ENCODE measurements around the gene KCNJ9.
A peak's percentile ranks its signal among the peaks of the same experiment; 100 is the strongest.
"Not testable (repeated sequence)": the region's sequence is repeated elsewhere in the genome, so short reads cannot be mapped to it uniquely, and the experiment has no call there.

KCNJ9 gene

DNA sequence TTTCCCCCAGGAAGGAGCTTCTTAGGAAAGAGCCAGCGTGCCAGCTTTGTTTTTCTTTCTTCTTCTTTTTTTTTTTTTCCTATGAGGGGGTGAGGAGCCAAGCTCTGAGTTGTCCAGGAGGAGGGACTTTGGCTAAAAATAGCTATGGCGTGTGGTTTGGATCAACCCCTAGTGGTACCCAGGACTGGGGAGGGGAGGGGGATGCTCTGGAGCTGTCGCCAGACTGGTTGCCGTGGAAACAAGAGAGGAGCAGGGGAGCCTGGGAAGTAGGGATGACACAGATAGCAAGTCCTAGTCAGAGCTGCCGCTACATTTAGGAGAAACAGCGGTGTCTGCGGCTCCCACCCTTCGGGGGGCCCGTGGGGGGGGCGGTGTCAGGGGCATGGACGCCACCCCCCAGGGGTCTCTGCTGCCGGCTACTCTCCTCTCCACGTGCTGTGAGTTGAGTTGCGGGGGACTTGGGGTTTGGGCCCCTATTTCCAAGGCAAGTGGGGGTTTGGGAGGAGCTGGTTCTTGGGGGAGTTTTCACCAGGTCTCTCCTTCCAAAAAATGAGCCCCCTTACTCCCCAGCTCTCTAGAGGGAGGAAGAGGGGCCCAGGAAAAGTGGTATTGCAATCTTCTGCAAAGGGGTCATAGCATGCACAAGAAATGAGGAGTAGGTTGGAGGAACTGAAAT lies at the start of gene KCNJ9:
Gene KCNJ9, plus strand, starts transcription at position 278 of the 676 bp plus-strand sequence. CDS start 2,493 bp downstream, outside the sequence.
- peaks cover 22% of the 10 kb centered on the region for H3K27me3 ChIP-seq (ENCODE audit: insufficient read depth, low read length)
- H3K4me3 ChIP-seq (ENCODE audit: low read length) = no peak within 1 kb of the TSS
- H2AFZ ChIP-seq (ENCODE audit: low read depth, low read length) = no peak within 1 kb of the TSS
- no peaks in the 10 kb centered on the region for H3K36me3 ChIP-seq (ENCODE audit: insufficient read depth, low read length)
- H3K4me1 ChIP-seq (ENCODE audit: insufficient read depth, low read length) = peaks cover 16% of the 10 kb centered on the region
- H3K9me3 ChIP-seq (ENCODE audit: low read length) = no peaks in the 10 kb centered on the region

DNA sequence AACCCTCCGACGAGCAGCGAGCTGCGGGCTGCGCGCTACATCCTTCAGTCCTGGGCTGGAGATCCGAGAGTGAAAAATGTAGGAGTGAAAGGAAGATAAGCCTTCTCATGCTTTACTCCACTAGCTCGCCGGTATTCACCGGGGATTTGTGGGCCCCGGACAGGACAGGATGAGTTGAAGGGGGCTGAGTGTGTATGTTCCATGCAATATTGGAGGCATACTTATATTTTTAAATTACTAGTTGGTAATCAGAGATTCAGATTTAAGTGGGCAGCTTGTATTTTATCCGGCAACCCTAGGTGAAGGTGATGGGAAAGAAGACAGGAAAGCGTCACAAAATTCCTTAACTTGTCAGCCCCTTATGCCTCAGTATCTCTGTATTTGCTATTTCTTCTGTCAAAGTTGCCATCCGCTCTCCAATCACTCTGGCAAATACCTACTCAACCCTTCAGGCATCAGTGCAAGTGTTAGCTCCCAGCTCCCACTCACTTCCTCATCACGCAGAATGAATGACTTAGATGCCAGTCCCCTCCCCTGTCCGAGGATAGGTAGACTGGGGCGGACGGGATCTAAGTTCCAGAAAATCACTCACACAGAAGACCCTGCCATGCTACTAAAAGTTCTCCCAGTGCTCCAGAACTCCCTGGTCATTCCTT lies 49.0 kb upstream of the KCNJ9 start:
- Histone ChIP-seq H2AFZ (ENCODE audit: low read depth, low read length) (peak overlapping the region; percentile 71), H3K4me1 (ENCODE audit: insufficient read depth, low read length) (peaks cover 21% of the 10 kb centered on the region), H3K27me3 (ENCODE audit: insufficient read depth, low read length) (no peaks in the 10 kb centered on the region), H3K36me3 (ENCODE audit: insufficient read depth, low read length) (peaks cover 4% of the 10 kb centered on the region), H3K9me3 (ENCODE audit: low read length) (no peaks in the 10 kb centered on the region), H3K4me3 (ENCODE audit: low read length) (peak overlapping the region; percentile 71)

DNA sequence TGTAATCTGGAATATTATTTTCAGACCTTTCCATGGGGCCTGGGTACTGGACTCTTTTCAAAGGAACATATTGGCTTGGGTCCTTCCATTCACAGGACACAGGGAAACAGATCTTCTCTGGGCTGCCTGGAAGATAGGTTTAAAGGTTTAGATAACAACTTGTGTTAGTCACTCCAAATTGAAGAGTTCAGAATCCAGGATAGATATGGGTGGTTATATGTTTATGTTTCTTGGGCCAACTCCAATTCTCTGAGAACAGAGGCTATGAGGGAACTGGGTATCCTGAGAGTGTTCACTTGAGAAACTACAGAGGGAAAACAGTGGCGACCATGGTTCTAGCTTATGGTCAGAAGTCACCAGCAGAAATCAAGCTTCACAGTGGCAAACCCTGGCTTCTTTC lies 40.9 kb upstream of the KCNJ9 start:
- Histone ChIP-seq H3K4me3 (ENCODE audit: low read length) (no peak overlapping the region), H3K9me3 (ENCODE audit: low read length) (no peaks in the 10 kb centered on the region), H2AFZ (ENCODE audit: low read depth, low read length) (no peak overlapping the region), H3K36me3 (ENCODE audit: insufficient read depth, low read length) (no peaks in the 10 kb centered on the region), H3K4me1 (ENCODE audit: insufficient read depth, low read length) (no peaks in the 10 kb centered on the region), H3K27me3 (ENCODE audit: insufficient read depth, low read length) (peaks cover 5% of the 10 kb centered on the region)

DNA sequence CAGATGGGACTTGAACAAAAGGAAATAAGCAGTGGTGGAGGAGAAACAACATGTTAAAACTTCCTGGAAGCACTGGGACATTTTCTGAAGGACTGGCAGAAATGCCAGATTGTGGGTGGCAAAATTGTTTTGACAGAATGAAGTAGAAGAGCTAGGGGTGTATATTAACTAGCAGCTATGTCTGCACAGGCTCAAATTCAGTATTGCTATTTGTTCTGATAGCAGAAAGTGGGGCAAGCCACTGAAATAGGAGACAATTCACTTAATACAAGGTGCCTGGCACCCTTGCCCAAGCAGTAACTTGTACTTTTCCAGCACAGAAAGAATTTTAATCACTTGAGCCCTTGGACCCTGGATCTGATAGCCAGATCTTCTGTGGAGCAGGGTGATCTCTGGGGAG lies 37.8 kb upstream of the KCNJ9 start:
- H3K4me3 ChIP-seq (ENCODE audit: low read length) = no peak overlapping the region
- no peak overlapping the region for H2AFZ ChIP-seq (ENCODE audit: low read depth, low read length)
- H3K36me3 ChIP-seq (ENCODE audit: insufficient read depth, low read length) = no peaks in the 10 kb centered on the region
- H3K27me3 ChIP-seq (ENCODE audit: insufficient read depth, low read length) = peaks cover 31% of the 10 kb centered on the region
- H3K4me1 ChIP-seq (ENCODE audit: insufficient read depth, low read length) = peaks cover 9% of the 10 kb centered on the region
- H3K9me3 ChIP-seq (ENCODE audit: low read length) = no peaks in the 10 kb centered on the region

DNA sequence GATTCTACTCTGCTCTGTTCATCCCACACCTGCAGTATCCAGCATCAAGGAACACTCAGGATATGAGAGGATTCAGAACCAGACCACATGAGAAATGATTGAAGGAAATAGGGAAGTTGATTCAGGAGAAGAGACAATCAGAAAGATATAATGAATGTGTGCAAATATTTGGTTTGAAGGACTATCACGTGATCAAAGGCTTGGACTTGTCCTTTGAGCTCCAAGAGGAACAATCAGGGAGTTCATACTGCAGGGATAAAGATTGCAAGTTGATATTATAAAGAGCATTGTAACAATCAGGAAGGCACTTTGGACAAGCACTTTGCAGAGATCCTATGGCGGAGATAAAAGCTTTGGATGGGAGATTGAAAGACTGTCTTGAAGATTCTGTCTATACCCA lies 35.7 kb upstream of the KCNJ9 start:
- H3K4me1 ChIP-seq (ENCODE audit: insufficient read depth, low read length) = peaks cover 13% of the 10 kb centered on the region
- H3K36me3 ChIP-seq (ENCODE audit: insufficient read depth, low read length) = no peaks in the 10 kb centered on the region
- no peak overlapping the region for H2AFZ ChIP-seq (ENCODE audit: low read depth, low read length)
- H3K9me3 ChIP-seq (ENCODE audit: low read length) = no peaks in the 10 kb centered on the region
- peaks cover 38% of the 10 kb centered on the region for H3K27me3 ChIP-seq (ENCODE audit: insufficient read depth, low read length)
- no peak overlapping the region for H3K4me3 ChIP-seq (ENCODE audit: low read length)

DNA sequence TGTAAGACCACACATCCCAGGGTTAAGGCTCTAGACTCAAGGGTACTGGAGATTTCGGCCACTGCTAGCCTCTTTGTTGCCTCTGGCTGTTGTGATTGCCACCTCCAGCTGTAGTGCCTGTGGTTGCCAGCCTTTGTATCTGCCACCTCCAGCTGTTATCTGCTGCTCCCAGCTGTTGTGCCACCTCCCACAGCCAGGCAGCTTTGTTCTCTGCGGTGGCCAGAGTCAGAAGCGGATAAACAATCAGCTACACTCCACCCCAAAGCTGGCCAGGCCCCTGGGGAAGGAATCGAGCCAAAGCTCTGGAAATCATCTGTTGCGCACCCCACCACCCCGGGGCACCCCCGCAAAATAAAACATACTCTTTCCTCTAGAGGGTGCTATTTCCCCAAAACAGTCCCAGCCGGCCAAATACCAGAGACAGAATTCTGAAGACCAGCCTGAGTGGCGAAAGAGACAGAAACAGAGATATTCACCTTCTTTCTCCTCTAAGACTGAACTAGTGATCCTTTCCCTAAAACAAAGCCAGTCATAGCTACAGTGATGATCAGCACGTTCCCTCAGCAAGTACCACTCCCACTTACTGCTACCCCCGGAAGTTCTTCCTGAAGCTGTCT lies 34.7 kb upstream of the KCNJ9 start:
- H3K36me3 ChIP-seq (ENCODE audit: insufficient read depth, low read length) = no peaks in the 10 kb centered on the region
- H3K9me3 ChIP-seq (ENCODE audit: low read length) = peaks cover 2% of the 10 kb centered on the region
- peaks cover 13% of the 10 kb centered on the region for H3K4me1 ChIP-seq (ENCODE audit: insufficient read depth, low read length)
- H2AFZ ChIP-seq (ENCODE audit: low read depth, low read length) = no peak overlapping the region
- no peak overlapping the region for H3K4me3 ChIP-seq (ENCODE audit: low read length)
- H3K27me3 ChIP-seq (ENCODE audit: insufficient read depth, low read length) = peaks cover 47% of the 10 kb centered on the region

DNA sequence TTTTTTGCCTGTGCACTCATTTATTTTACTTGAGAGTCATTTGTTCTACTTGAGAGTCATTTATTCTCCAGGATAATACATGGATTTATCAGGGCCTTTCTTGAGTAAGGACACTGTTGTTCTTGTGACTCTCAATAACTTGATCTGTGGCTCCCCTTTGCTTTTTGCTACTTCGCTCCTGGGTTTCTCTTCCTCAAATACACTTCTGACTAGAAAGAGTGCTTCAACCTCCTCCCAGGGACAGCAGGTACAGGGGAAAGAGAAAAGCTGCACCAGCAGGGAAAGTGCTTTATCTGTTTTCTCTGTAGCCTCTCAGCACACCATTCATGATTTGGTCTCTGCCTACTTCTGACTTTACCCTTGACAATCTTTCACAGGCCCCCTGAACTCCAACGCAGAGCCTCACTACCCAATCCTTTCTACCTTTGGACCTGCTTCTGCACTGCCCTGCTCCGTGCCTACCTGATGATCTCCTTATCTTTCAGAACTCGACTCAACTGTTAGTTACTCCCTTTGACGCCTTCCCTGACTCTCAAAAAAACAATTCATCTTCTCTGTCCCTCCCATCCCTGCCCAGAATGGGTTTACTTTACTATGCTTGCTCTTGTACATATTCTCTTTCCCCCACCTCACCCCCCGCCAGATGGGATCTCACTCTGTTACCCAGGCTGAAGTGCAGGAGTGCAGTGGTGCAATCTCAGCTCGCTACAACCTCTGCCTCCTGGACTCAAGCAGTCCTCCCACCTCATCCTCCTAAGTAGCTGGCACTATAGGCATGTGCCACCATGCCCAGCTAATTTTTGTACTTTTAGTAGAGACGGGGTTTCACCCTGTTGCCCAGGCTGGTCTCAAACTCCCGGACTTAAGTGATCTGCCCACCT lies 34.0 kb upstream of the KCNJ9 start:
- no peaks in the 10 kb centered on the region for H3K36me3 ChIP-seq (ENCODE audit: insufficient read depth, low read length)
- H3K27me3 ChIP-seq (ENCODE audit: insufficient read depth, low read length) = peaks cover 54% of the 10 kb centered on the region
- H3K9me3 ChIP-seq (ENCODE audit: low read length) = peaks cover 4% of the 10 kb centered on the region
- H3K4me1 ChIP-seq (ENCODE audit: insufficient read depth, low read length) = peaks cover 13% of the 10 kb centered on the region
- no peak overlapping the region for H2AFZ ChIP-seq (ENCODE audit: low read depth, low read length)
- no peak overlapping the region for H3K4me3 ChIP-seq (ENCODE audit: low read length)

DNA sequence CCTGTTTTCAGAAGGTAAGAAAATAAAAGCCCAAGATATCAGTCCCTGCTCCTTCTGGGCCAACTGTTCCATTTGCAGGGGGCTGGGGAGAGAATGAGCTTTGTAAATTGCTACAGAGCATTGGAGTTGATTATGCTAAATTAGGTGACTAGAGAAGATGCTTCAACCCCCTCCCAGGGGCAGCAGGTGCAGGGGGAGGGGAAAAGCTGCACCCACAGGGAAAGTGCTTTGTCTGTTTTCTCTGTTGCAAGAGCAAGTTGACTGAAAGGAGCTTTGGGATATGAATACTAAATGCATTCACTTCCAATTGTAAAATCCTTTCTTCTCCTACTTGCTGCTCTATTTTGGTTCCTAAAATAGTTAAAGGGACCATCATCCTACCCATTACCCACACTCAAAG lies 33.0 kb upstream of the KCNJ9 start:
- Histone ChIP-seq H3K9me3 (ENCODE audit: low read length) (peaks cover 4% of the 10 kb centered on the region), H2AFZ (ENCODE audit: low read depth, low read length) (no peak overlapping the region), H3K27me3 (ENCODE audit: insufficient read depth, low read length) (peaks cover 61% of the 10 kb centered on the region), H3K4me1 (ENCODE audit: insufficient read depth, low read length) (peaks cover 18% of the 10 kb centered on the region), H3K4me3 (ENCODE audit: low read length) (no peak overlapping the region), H3K36me3 (ENCODE audit: insufficient read depth, low read length) (no peaks in the 10 kb centered on the region)

DNA sequence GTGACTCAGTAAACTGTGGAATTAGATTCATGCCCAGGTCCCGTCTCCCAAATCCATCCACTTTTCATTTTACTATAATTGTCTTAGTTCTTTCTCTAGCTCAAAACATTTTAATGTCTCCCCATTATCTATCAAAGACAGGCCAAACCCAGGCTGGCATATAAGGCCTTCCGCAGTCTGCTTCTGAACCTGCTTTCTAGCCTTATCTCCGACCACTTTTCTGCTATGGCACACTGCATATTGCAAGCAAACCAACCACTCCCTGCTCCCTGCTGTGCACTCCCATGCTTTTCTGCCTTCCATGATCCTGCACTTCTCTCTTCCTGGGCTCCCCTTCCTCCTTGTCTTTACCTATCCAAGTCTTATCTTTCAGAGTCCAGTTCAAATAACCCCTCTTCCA lies 32.2 kb upstream of the KCNJ9 start:
- Histone ChIP-seq H2AFZ (ENCODE audit: low read depth, low read length) (no peak overlapping the region), H3K4me3 (ENCODE audit: low read length) (no peak overlapping the region), H3K27me3 (ENCODE audit: insufficient read depth, low read length) (peaks cover 57% of the 10 kb centered on the region), H3K36me3 (ENCODE audit: insufficient read depth, low read length) (no peaks in the 10 kb centered on the region), H3K4me1 (ENCODE audit: insufficient read depth, low read length) (peaks cover 26% of the 10 kb centered on the region), H3K9me3 (ENCODE audit: low read length) (peaks cover 4% of the 10 kb centered on the region)

DNA sequence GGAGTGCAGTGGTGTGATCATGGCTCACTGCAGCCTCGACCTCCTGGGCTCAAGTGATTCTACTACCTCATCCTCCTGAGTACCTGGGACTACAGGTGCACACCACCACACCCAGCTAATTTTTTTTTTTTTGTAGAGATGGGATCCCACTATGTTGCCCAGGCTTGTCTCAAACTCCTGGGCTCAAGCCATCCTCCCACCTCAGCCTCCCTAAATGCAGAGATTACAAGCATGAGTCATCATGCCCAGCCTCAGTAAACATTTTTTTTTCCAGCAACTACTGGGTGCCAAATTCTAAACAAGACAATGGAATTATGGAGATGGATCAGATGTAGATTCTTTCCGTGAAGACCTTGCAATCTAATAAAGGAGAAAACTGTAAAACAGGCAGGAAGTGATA lies 31.2 kb upstream of the KCNJ9 start:
- Histone ChIP-seq H3K27me3 (ENCODE audit: insufficient read depth, low read length) (peaks cover 59% of the 10 kb centered on the region), H3K4me1 (ENCODE audit: insufficient read depth, low read length) (peaks cover 32% of the 10 kb centered on the region)
- not testable (repeated sequence) for H3K9me3 ChIP-seq (ENCODE audit: low read length); H3K36me3 ChIP-seq (ENCODE audit: insufficient read depth, low read length); H2AFZ ChIP-seq (ENCODE audit: low read depth, low read length); H3K4me3 ChIP-seq (ENCODE audit: low read length)

DNA sequence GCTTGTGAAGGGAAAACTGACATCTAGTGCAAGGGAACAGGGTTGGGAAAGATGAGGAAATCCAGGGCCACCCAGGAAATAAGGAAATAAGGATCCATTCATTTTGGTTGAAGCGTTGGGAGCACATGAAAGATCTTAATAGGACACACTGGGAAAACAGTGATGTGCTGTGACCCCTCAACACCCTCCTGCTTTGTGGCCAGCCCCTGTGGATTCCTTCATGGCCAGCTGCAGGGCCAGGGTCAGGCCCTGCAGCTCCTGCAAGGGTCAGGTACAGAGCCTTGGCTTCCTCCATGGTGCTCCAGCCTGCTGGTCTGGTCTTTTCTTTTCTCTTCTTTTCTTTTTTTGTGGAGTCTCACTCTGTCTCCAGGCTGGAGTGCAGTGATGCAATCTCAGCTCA lies 30.7 kb upstream of the KCNJ9 start:
- no peaks in the 10 kb centered on the region for H3K36me3 ChIP-seq (ENCODE audit: insufficient read depth, low read length)
- no peak overlapping the region for H2AFZ ChIP-seq (ENCODE audit: low read depth, low read length)
- peaks cover 4% of the 10 kb centered on the region for H3K9me3 ChIP-seq (ENCODE audit: low read length)
- H3K4me3 ChIP-seq (ENCODE audit: low read length) = no peak overlapping the region
- peaks cover 32% of the 10 kb centered on the region for H3K4me1 ChIP-seq (ENCODE audit: insufficient read depth, low read length)
- H3K27me3 ChIP-seq (ENCODE audit: insufficient read depth, low read length) = peaks cover 59% of the 10 kb centered on the region

DNA sequence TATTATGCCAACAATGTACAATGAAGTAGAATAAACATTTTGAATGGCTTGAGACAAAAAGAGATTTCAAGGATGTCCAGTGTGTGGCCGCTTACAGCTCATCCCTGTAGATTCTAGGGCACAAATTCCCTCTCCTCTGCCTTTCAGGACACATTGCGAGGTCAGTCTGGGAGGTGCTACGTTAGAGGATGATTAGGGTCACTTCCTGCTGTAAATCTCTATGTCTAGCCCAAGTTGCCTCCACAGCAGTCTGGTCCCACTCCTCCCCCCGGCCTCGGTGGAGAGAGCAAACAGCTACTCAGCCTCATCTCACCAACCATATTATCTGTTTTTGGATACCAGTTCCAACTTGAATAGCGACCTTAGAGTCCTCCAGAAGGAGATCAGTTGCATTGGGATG lies 28.4 kb upstream of the KCNJ9 start:
- H3K36me3 ChIP-seq (ENCODE audit: insufficient read depth, low read length) = no peaks in the 10 kb centered on the region
- peaks cover 26% of the 10 kb centered on the region for H3K4me1 ChIP-seq (ENCODE audit: insufficient read depth, low read length)
- peaks cover 64% of the 10 kb centered on the region for H3K27me3 ChIP-seq (ENCODE audit: insufficient read depth, low read length)
- no peak overlapping the region for H2AFZ ChIP-seq (ENCODE audit: low read depth, low read length)
- no peak overlapping the region for H3K4me3 ChIP-seq (ENCODE audit: low read length)
- H3K9me3 ChIP-seq (ENCODE audit: low read length) = peaks cover 4% of the 10 kb centered on the region

All from neuron (in vitro differentiated cells).